Stimulated activated CD4-positive, alpha-beta T cell treated with anti-CD3 and anti-CD28 coated beads, Interleukin-15, amount 100 ng/mL, for 1 hour (primary cell): ENCODE measurements around the gene KRTAP5-5.
A peak's percentile ranks its signal among the peaks of the same experiment; 100 is the strongest.
"Not testable (repeated sequence)": the region's sequence is repeated elsewhere in the genome, so short reads cannot be mapped to it uniquely, and the experiment has no call there.

Source experiments
- DNase-seq, 2 donors: peaks; one replicate each; pipeline ENCODE4 v3.0.0-alpha.2; 2020; ENCODE audit warnings: low read depth in 1 of 2, low spot score in 1 of 2

The KRTAP5-5 gene

DNA sequence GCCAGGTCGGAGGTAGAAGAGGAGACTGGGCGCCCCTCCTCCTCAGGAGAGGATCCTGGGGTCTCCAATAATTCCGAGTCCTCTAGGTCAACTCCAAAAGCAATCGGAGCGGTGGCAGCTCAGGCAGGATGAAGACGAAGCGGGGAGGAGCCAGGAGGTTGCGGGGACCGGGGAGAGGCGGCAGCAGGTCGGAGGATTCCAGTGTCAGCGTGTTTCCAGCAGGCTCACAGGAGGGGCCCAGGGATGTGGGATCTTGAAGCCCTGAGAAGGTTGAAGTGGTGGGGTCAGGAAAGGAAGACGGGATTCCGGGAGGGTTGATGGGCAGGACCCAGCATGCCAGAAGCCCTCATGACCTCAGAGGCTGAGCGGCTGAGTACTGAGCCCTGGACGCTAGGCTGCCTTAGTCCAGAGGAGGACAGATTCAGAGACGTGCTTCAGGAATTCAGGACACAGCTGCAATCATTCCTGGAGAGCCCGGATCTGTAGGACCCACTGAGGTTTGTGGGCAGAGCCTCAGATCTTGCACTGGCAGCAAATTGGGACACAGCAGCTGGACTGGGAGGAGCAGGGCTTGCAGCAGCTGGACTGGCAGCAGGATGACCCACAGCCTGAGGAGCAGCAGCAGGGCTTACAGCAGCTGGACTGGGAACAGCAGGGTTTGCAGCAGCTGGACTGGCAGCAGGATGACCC is 22.3 kb upstream of the KRTAP5-5 start:
- not testable (repeated sequence) for DNase-seq

DNA sequence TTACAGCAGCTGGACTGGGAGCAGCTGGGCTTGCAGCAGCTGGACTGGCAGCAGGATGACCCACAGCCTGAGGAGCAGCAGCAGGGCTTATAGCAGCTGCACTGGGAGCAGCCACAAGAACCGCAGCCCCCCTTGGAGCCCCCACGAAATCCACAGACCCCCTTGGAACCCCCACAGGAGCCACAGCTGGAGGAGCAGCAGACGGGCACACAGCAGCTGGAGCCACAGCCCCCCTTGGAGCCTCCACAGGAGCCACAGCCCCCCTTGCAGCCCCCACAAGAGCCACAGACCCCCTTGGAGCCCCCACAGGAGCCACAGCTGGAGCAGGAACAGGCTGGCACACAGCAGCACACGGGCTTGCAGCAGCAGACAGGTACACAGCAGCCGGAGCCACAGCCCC is 21.7 kb upstream of the KRTAP5-5 start:
- DNase-seq: not testable (repeated sequence)

DNA sequence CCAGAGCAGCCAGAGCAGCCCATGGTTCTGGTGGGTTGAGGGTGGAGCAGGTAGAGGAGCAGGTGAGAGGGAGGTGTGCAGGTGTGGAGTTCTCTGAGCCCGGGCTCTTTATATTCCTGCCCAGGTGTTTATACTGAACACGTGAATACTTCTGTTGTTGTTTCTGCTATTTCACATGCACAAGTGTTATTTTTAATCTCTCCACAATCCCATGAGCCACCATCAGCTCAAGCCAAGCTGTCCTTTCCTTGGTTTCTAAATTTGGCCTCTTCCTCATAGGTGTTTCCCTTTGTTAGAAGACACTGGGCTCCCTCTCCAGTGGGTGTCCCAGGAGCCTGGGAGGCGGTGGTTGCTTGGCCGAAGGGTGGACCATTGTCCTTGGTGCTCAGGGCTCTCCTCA is 21.2 kb upstream of the KRTAP5-5 start, which contains the start of gene KRTAP5-3:
Gene KRTAP5-3, minus strand, starts transcription at position 101 of the 400 bp plus-strand sequence. Its CDS starts 78 bp downstream, at position 23.
- no peak for DNase-seq

DNA sequence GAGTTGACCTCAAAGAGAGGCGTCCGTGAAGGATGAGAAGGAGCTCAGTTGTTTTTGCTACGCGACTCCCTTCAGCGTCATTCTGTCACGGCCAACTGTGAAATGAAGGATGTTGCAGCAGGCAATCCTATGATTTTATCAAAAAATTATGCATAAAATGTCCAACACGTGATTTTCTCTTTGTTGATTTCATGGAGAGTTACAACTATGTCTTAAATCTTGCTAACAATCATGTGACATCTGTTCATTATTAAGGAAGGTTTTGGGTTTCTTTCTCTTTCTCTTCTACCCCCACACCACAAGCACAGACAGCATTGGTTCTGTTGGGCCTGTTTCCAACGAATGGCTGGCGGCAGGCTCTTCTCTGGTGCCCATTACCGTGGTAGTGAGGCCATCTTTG is 11.3 kb upstream of the KRTAP5-5 start:
- no peak for DNase-seq

DNA sequence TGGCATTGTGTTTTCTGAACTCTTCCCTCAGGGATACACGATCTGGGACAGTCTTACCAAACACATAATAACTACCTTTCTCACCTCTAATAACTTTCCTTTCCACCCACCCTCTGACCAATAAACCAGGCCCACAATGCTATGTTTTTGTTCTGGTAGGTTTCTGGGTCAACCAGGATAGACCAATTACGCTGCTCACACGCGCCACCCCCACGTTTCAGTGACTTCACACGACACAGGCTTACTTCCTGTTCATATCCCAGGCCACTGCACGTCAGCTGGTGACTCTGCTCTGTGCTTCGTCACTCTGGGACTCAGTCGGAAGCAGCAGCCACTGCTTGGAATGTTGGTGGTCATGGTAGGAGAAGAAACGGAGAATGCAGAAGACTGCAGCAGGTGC is 10.1 kb upstream of the KRTAP5-5 start:
- DNase-seq: no peak

DNA sequence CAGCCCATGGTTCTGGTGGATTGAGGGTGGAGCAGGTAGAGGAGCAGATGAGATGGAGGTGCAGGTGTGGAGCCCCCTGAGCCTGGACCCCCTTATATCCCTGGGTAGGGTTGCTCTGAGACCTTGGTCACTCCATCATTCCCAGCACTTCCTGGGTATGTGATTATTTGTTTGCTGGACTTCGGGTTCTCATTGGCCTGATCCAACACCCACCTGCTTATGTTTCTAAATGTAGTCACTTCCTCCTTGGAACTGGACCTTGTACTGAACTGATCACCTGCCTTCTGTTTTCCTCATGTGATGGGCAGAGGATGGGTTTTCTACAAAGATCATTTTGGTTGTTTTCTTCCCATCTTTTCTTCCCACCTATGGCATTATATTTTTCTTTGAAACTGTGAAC is 7.5 kb upstream of the KRTAP5-5 start, which contains the start of gene KRTAP5-4:
Gene KRTAP5-4, minus strand, starts transcription at position 53 of the 400 bp plus-strand sequence. Its CDS starts 45 bp downstream, at position 8.
- no peak for DNase-seq

DNA sequence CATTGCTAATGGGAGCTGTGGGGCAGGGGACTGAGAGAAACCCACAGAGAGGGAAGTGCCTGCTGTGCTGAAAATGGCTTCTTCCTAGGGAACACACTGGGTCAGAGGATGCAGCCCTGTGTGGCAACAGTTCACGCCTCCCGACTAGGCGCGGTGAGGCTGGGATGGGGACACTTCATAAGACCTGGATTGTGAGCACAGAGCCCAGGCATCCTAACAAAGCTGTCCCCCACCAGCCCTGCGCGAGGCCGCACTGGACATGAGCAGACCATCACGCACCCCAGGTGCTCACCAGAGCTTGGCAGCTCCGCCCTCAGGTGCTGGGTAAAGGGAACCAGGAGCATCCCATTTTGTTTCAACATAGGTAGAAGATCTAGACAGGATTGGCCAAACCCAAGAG is 5.9 kb upstream of the KRTAP5-5 start:
- no peak for DNase-seq

DNA sequence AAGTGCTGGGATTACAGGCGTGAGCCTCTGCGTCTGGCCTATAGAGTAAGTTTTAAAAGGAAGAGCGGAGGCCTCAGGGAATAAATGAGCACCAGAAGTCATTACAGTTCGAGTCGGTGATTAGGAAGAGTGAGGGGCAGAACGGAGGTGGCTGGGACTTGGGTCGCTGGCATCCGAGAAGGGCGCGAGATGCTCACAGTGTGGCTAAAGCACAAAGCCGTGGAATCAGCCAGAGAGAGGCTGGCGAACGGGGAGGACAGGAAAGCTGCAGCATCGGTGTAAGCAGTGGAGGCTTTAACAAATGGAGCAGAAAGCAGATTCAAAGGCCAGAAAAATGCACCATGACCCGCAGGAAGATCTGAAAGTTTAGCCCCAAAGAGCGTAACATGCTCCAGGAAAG is 5.0 kb upstream of the KRTAP5-5 start:
- no peak for DNase-seq

DNA sequence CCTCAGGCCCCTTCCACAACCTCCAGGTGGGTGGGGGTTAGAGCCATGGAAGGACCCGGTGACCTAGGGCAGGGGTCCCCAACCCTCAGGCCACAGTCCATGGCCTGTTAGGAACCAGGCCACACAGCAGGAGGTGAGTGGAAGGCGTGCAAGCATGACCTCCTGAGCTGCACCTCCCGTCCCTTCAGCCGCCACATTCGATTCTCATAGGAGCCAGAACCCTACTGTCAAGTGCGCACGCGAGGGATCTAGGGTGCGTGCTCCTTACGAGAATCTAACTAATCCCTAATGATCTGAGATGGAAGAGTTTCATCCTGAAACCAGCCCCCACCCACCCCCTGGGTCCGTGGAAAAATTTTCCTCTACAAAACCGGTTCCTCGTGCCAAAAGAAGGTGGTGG is 4.0 kb upstream of the KRTAP5-5 start:
- no peak for DNase-seq

DNA sequence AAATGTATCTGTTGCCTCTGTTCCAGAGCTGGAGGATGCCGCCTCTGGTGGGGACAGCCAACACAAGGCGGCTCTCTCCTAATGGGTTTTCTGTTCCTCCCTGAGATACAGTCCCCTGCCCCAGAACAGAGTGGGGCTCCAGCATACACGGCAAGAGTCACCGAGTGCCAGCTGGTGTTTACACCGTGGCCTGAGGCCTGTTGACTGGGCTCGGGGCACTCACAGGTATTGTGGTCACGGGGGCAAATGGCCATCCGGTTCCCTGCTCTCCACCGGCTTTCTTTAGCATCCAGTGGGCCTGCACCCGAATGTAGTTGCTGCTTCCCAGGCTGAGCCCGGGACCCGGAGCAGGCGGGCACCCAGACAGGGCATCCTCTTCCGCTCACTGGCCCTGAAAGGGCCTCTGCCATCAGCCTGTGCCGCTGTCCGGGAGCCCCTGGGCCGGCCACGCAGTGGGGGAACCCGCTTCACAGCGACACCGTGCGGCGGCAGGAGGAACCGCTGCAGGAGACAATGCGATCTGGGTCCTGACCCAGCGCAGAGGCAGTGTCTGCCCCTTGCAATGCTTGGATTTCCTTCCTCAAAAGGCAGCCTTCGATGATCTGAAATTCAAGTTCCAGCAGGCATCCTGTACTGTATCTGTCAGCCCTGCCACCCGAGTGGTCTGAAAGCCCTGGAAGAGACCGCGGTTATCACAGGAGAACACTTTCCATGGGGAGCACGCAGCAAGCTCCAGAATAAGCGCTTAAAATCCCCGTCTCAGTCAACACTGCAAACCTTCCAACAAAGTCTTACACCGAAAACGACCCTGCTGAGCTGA is 859 bp upstream of the KRTAP5-5 start:
- DNase-seq: peak; percentile 36 to 53

DNA sequence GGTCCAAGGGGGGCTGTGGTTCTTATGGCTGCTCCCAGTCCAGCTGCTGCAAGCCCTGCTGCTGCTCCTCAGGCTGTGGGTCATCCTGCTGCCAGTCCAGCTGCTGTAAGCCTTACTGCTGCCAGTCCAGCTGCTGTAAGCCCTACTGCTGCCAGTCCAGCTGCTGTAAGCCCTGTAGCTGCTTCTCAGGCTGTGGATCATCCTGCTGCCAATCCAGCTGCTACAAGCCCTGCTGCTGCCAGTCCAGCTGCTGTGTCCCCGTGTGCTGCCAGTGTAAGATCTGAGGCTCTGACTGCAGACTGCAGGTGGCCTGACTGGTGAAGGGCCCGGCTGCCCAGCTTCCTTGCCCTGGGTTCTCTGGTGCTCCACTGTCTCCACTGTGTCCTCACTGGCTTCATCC is 696 bp downstream of the KRTAP5-5 start:
- DNase-seq: no peak

DNA sequence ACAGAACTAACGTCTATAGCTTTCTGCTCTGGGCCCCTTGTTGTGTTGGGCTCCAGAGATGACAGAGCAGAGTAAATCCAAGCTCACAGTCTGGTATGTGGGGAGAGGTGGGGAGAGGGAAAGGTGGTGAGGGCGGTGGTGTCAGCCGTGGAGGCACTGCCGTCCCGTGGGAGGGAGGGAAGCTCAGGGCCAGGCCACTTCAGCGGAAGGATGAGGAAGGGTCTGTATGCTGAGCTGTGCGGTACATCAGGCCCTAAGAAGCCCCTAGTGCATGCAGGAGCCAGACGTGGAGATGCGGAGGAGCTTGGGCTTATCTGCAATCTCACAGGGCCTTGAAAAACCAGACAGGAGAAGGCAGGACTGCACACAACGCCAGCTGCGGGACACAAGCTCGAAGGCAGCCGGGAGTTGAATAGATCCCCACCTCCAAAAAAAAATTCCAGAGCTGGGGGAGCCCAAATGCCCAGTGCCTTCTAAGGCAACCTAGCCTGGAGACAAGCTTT is 1.5 kb downstream of the KRTAP5-5 start:
- DNase-seq: no peak

DNA sequence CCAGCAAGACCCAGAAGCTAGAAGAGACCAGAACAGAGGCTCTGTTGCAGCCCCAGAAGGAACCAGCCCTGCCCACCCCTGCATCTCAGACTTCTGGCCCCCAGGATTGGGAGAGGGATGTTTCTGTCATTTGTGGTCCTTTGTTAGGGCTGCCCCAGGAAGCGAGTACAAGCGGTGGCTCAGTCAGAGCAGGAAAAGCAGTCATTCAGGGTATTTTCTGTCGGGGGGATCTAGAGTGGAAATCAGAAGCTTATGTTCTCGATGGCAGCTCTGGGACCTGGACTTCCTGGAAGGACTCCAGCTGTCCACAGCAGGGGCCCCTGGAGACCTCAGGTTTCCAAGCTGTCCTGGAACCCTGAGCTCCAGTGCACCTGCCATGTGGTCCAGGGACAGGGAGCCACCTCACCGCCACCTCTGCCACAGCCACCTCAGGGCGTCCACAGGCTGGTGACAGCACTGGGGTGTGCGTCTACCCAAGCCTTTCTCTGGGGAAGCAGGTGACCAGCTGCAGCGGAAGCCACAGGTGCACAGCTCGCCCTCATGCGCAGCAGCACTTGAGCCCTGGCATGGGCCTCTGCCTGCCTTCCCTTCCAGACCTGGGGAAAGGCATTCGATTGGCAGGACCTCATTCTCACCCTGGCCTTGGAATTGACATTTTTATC is 2.6 kb downstream of the KRTAP5-5 start:
- no peak for DNase-seq

DNA sequence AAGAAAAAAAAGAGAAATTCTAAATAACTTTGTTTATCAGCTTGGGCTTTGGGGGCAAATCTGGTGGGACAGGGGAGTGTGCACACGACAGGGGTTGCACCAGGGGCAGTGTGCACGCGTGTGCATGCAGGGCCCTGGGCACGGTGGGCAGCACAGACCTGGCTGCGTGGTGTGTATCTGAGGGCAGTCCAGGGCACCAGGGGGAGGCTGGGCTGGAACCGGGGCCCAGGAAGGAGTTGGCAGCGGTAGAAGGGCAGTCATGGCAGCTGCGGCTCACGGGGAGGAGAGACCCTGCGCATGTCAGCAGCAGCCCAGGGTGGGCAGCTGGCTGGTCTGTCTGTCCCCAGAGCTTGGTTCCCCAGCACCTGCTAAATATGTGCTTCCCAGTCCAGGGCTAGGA is 4.3 kb downstream of the KRTAP5-5 start:
- DNase-seq: no peak

DNA sequence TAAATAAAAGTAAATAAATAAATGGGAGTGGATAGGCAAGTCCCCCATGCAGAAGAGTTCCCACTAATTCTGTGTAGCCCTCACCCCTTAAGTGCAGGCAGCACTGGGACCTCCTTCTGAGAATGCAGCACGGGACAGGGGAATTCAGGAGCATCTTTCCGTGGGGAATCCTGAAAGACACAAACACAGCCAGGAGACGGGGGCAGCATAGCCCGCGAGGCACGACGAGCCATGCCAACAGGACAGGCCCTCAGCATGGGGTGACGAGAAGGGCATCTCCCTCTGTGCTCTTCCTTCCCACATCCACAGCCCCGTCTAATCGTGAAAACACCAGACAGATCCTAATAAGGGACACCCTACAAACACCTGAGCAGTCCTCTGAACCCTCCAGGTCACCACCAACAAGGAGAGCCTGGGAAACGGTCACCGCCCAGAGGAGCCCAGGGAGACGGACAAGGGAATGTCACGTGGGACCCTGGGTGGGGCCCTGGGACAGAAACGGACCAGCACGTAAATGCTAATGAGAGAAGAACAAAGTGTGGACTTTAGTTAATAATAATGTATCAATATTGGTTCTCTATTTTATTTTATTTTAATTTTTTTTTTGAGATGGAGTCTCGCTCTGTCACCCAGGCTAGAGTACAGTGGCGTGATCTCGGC is 6.8 kb downstream of the KRTAP5-5 start:
- DNase-seq: no peak

DNA sequence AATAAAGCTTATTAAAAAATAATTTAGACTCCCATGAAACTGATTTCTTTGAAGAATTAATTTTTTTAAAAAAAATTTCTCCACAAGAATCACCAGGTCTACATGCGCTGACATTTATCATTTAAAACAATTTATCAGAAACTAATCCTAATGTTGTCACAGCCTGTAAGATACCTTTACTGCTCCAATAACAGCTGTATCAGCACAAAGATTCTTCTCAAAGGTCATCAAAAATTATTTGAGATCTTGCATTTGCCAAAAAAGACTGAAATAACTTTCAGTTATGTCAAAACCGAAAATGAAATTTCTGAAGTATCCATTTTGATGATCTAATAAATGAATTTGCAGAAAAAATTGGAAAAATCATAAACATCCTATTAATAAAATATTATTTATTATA is 8.1 kb downstream of the KRTAP5-5 start:
- no peak for DNase-seq

DNA sequence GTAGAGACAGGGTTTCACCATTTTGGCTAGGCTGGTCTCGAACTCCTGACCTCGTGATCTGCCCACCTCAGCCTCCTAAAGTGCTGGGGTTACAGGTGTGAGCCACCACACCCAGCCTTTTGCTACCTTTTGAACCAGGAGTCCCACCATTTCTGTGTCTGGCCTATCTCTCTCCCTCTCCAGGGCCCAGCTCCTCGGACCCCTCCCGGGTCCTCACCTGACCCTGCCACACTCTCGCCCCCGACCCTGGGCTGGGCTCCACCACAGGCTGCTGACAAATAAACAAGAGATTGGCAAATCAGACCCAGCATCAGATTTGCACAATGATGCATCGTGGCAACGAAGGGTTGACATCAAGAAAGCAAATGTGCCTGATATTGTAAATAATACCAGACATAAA is 8.8 kb downstream of the KRTAP5-5 start:
- no peak for DNase-seq

DNA sequence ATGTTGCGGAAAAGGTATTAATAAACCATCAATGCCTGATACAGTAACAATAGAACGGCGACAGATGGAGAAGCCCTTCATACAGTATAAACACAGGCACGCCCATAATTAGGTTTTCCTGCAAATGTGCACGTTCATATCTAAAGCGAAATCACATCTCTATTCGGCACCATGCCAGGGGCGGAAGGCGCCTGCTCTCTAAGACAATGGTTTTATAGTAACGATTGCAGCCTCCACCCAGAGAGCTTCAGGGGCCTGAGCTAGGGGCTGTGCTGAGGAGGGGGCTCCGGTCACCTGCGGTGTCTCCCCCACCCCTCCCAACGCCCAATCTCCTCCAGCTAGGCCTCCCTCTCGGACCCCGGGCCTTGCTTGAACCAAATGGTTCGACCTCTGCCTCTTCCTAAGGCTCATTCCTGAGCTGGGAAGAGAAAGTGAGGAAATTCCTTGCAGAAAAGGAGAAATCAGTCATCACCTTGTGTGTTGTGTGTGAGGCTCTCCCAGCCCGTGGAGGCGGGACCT is 9.6 kb downstream of the KRTAP5-5 start:
- DNase-seq: no peak

DNA sequence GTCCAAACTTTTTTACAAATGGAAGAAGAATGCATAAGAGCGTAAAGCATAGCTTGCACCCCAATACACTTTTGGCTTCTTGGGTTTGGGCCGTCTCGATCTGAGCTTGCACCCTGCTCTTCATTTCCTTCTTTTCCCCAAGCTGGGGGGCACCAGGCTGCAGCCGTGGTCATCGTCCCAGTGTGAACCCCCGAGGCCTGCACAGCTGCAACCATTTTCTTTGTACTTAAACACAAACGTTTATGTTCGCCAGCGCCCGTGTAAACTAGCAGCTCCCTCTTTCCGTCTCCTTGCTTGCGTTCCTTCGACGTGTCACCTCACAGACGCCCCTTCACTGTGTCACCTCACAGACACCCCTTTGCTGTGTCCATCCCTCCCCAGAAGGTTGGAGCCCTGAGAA is 10.1 kb downstream of the KRTAP5-5 start:
- DNase-seq: no peak

DNA sequence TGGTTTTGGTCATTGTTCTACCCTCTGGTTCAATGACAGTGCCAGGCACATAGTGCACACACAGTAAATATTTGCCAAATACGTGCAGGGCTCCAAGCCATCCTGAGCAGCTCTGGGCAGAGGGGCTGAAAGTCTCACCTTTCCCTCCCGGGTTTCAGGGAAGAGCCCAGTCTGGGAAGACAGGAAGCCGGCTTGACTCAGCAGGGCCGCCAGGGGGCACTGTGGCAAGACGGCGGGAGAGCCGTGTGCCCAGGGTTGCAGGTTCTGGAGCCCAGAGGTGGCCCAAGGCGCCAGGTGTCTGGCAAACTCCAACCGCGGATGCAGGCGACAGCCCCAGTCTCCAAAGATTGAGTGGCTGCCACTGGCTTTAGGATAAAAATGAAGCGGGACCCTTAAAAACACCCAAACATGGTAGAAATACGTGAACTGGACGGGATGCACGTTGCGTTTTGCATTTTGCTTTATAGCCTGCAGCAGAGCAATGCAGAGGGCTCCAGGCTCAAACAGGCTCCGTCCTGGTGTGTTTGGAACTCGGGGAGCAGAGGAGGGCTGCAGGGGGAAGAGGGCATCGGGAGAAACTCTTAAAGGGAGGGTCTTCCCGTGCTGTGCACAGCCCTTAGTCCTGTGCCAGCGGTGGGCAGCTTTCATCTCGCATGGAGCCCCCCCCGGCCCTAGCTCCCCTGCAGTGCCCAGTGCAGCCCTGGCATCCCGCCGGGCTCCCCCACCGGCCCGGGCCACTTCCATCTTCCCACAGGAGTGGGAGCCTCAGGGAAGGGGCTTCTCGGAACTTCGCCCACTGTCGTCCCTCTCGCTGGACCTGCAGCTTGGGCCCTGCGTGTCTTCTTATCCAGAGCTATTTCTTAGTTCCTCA is 10.7 kb downstream of the KRTAP5-5 start:
- DNase-seq: peak in 1 of 2 donors; percentile 19
